GM12878 (cell line): ENCODE results near the gene NUAK1. TPM values are rescaled to one million over a fixed set of nuclear protein-coding genes. Genes with fewer than 3 reads are reported as not detected.

Experiments
- ATAC-seq: fragments of 200-7000 bp; cut with Tn5 transposase; 3 replicates; pipeline ENCODE4 v1.9.1; 2020; ENCODE audit warnings: mild to moderate bottlenecking, moderate library complexity
- BruUV-seq: library from RNA; stranded (reverse); fragments of 400-500 nt; replicated peaks from 2 replicates; lab custom pipeline; 2021; lab: Mats Ljungman, UMichigan
- CTCF ChIA-PET: fragments of 300-600 bp; sonication (Branson Sonifier 250); formaldehyde crosslinking; extraction: SDS; loops from one replicate; lab custom pipeline; 2021; ENCODE audit warnings: inconsistent platforms; lab: Yijun Ruan, JAX
- POLR2A ChIA-PET: fragments of 350-600 bp; formaldehyde crosslinking; extraction: SDS; loops from one replicate; lab custom pipeline; 2021; ENCODE audit warnings: inconsistent platforms; lab: Charles Lee
- RAD21 ChIA-PET: fragments of 300-600 bp; sonication (Branson Sonifier 250); formaldehyde crosslinking; loops from one replicate; lab custom pipeline; 2023; ENCODE audit warnings: antibody characterized with exemption; ENCODE audit not compliant: unreplicated experiment; lab: Charles Lee
- SMC1A ChIA-PET: fragments of 300-600 bp; sonication (Branson Sonifier 250); formaldehyde crosslinking; loops from one replicate; lab custom pipeline; 2023; ENCODE audit not compliant: unreplicated experiment, uncharacterized antibody; lab: Charles Lee
- DNase-seq: peaks from one replicate; pipeline ENCODE4 v3.0.0-alpha.2; 2011; ENCODE audit warnings: low read depth, low spot score
- FAIRE-seq: peaks from 3 replicates; lab custom pipeline; 2011; peaks lifted over from hg19 to GRCh38; lab: Jason Lieb, UNC
- H2AFZ ChIP-seq: 2 replicates; pipeline ENCODE4 v1.6.0; 2011; ENCODE audit warnings: low read depth, low read length, control low read depth; ENCODE audit not compliant: control insufficient read depth
- H3K27ac ChIP-seq: 2 replicates; pipeline ENCODE4 v1.5.1; 2011; ENCODE audit warnings: control low read depth; ENCODE audit not compliant: control insufficient read depth, insufficient read depth
- H3K27me3 ChIP-seq, 2 experiments: replicated peaks in 1 of 2; 2 replicates each; pipeline versions ENCODE4 v1.6.0 to v1.6.1; 2011; ENCODE audit warnings: low read length in 1 of 2; ENCODE audit not compliant: control insufficient read depth in 2 of 2, insufficient read depth in 2 of 2
- H3K36me3 ChIP-seq, 2 experiments: 2 replicates each; pipeline ENCODE4 v1.5.1; 2011; ENCODE audit warnings: low read length in 1 of 2; ENCODE audit not compliant: control insufficient read depth in 2 of 2, insufficient read depth in 2 of 2
- H3K4me1 ChIP-seq: 2 replicates; pipeline ENCODE4 v1.6.1; 2011; ENCODE audit warnings: mild to moderate bottlenecking, low read length, moderate library complexity, mixed read lengths; ENCODE audit not compliant: control insufficient read depth, insufficient read depth
- H3K4me2 ChIP-seq: 2 replicates; pipeline ENCODE4 v1.6.0; 2011; ENCODE audit warnings: control low read depth; ENCODE audit not compliant: control insufficient read depth, insufficient read depth
- H3K4me3 ChIP-seq: fragments of 200-600 bp; sonication (generic); 2 replicates; pipeline ENCODE4 v1.5.1; 2016
- H3K79me2 ChIP-seq: 2 replicates; pipeline ENCODE4 v1.6.0; 2011; ENCODE audit warnings: low read length; ENCODE audit not compliant: control insufficient read depth, insufficient read depth
- H3K9ac ChIP-seq: 2 replicates; pipeline ENCODE4 v1.8.0; 2011; ENCODE audit warnings: low read length, control low read depth, mixed read lengths; ENCODE audit not compliant: control insufficient read depth, insufficient read depth
- H3K9me3 ChIP-seq: replicated peaks from 3 replicates; pipeline ENCODE4 v1.5.1; 2011; ENCODE audit warnings: mild to moderate bottlenecking, low read length; ENCODE audit not compliant: control insufficient read depth, insufficient read depth
- H4K20me1 ChIP-seq: 2 replicates; pipeline ENCODE4 v1.6.0; 2011; ENCODE audit not compliant: control insufficient read depth, insufficient read depth
- CEBPZ ChIP-seq: fragments of 150-350 bp; IDR thresholded peaks from 2 replicates; pipeline ENCODE4 v1.6.1; 2016; ENCODE audit warnings: low read depth, low read length
- ELK1 ChIP-seq: IDR thresholded peaks from 2 replicates; pipeline ENCODE4 v1.6.1; 2012; ENCODE audit warnings: low read depth, low read length, improper control_type of control experiment
- IKZF2 ChIP-seq, 2 experiments: fragments of 450-650 bp; IDR thresholded peaks; 2 replicates each; pipeline ENCODE4 v1.6.1; 2017; ENCODE audit warnings: mild to moderate bottlenecking in 2 of 2, moderate library complexity in 2 of 2
- POLR2AphosphoS2 ChIP-seq: IDR thresholded peaks from 2 replicates; pipeline ENCODE4 v1.6.1; 2011; ENCODE audit warnings: low read depth, mild to moderate bottlenecking, low read length, improper control_type of control experiment, moderate library complexity
- PRDM15 ChIP-seq: fragments of 450-650 bp; formaldehyde crosslinking; IDR thresholded peaks from 2 replicates; pipeline ENCODE4 v1.4.0; 2020; ENCODE audit warnings: mild to moderate bottlenecking, moderate library complexity
- REST ChIP-seq: IDR thresholded peaks from 2 replicates; pipeline ENCODE4 v1.6.1; 2012; ENCODE audit warnings: mild to moderate bottlenecking, low read depth, low read length
- WGBS: methylation state at CpG from one replicate; pipeline ENCODE4 v1.1.6; 2016; ENCODE audit warnings: low lambda C conversion rate; ENCODE audit not compliant: insufficient replicate concordance, insufficient coverage; ENCODE audit errors: missing lambda C conversion rate; 5-methylcytosine and 5-hydroxymethylcytosine counted together
- in situ Hi-C: fragments of 300-500 bp; cut with MboI; formaldehyde crosslinking; loops from 9 replicates; pipeline ENCODE4 v1.14.3; 2018; ENCODE audit warnings: mixed read lengths
- intact Hi-C: fragments of 100-400 bp; cut with micrococcal nuclease; formaldehyde crosslinking; loops from one replicate; pipeline ENCODE4 v1.14.2; 2022; ENCODE audit not compliant: unreplicated experiment
- polyA plus RNA-seq, 11 experiments: library from polyadenylated mRNA; depleted of rRNA in 4 of 11; unstranded in 6 of 11; stranded (reverse) in 5 of 11; fragments of >200 nt; fragmentation: Nextera tagmentation in 4 of 11; fragmentation: Illumina TruSeq in 1 of 11; extraction: Ambion mirVana in 4 of 11; extraction: Trizol in 1 of 11; gene quantifications; 1 replicate in 1 of 11; 2 replicates in 10 of 11; pipeline versions ENCODE4 v1.2.1 to v1.2.3, GENCODE V29; 2011 to 2016; ENCODE audit warnings: inconsistent platforms in 2 of 11, missing spikeins in 2 of 11, low read depth in 1 of 11
- total RNA-seq, 4 experiments: library from RNA; depleted of rRNA in 3 of 4; stranded (reverse); fragments of >200 nt in 3 of 4; fragmentation: Illumina TruSeq in 1 of 4; extraction: Trizol in 1 of 4; gene quantifications; 2 replicates each; pipeline versions ENCODE4 v1.2.1 to v1.2.3, GENCODE V29; 2013 to 2021
- TF ChIP-seq, protein P1 (sequence below): fragments of 450-650 bp; conservative IDR thresholded peaks from 2 replicates; pipeline ENCODE4 v1.6.1; 2017; ENCODE audit warnings: mild to moderate bottlenecking, moderate library complexity

NUAK1 gene
- total and polyA plus RNA-seq, 10 of the 15 experiments (the other 5 are each of a cell fraction or from before 2014, with no cell fraction given): 0.03 to 0.42 (median 0.08) TPM; not detected in 2

DNA sequence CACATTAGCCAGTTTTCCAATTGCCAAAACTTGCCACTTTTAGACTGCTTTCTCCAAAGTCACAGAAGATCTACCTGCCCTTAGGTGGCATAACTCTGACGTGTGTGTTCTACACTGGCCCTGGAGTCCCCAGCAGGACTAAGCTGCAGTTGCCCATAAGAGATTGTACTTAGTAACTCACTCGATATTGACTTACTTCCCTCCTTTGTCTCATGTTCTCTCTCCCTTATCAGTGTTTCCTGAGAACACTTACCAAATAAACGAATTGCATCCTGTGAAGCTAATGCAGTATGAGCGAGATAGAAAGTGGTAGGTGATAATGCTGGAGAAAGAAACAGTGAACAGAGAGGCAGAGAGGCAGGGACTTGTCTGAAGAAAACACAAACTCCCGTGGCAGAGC lies 117.2 kb downstream of the NUAK1 start:
- Histone ChIP-seq H3K4me3 (no peak overlapping the region), H3K9me3 (peaks cover 2% of the 10 kb centered on the region; the same call in 1 of the 3 replicates), H3K36me3 (no peaks in the 10 kb centered on the region), H3K27ac (no peak overlapping the region), H4K20me1 (no peaks in the 10 kb centered on the region), H3K79me2 (no peaks in the 10 kb centered on the region), H3K4me1 (no peaks in the 10 kb centered on the region), H3K4me2 (no peak overlapping the region), H2AFZ (no peak overlapping the region), H3K27me3 (no peaks in the 10 kb centered on the region; a peak in 1 of 4 replicates), H3K9ac (no peak overlapping the region)
- ATAC-seq (no peak), FAIRE-seq (no peak), DNase-seq (no peak)
- POLR2A ChIA-PET: no interaction called here
- 1% methylated on average over 5 of the region's 5 CpGs for WGBS
- RAD21 ChIA-PET: no interaction called here
- SMC1A ChIA-PET: no interaction called here
- in situ Hi-C loops (no loop called here), intact Hi-C loops (no loop called here)
- CTCF ChIA-PET: no interaction called here
- no TSS peak for BruUV-seq
- TF ChIP-seq REST (no peak), CEBPZ (no peak), ELK1 (no peak), PRDM15 (CRISPR knock-in tag) (no peak), IKZF2 (IDR thresholded peaks at IDR 0.05) (no peak), POLR2AphosphoS2 (no peak)
- TF ChIP-seq, protein P1, sequence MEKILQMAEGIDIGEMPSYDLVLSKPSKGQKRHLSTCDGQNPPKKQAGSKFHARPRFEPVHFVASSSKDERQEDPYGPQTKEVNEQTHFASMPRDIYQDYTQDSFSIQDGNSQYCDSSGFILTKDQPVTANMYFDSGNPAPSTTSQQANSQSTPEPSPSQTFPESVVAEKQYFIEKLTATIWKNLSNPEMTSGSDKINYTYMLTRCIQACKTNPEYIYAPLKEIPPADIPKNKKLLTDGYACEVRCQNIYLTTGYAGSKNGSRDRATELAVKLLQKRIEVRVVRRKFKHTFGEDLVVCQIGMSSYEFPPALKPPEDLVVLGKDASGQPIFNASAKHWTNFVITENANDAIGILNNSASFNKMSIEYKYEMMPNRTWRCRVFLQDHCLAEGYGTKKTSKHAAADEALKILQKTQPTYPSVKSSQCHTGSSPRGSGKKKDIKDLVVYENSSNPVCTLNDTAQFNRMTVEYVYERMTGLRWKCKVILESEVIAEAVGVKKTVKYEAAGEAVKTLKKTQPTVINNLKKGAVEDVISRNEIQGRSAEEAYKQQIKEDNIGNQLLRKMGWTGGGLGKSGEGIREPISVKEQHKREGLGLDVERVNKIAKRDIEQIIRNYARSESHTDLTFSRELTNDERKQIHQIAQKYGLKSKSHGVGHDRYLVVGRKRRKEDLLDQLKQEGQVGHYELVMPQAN: no peak
